Bone marrow (tissue), 2 donors: Measurements from ENCODE around the gene GALNT10.

Experiments used
- DNase-seq, 2 donors: peaks; one replicate each; lab custom pipeline; 2025; lab: John Stamatoyannopoulos, UW

GALNT10 gene

GRCh38 chr5:154202379-154203260 is 12.1 kb downstream of the GALNT10 start:
- DNase-seq = peak in 1 of 2 donors; percentile 3

GRCh38 chr5:154203798-154204578 is 13.5 kb downstream of the GALNT10 start:
- no peak for DNase-seq

- DNase-seq = no peak
Observed at GRCh38 chr5:154205441-154206117, 15.0 kb downstream of the GALNT10 start.

- DNase-seq = no peak
Observed at GRCh38 chr5:154206311-154206710, 15.8 kb downstream of the GALNT10 start.

GRCh38 chr5:154207204-154207603 is 16.7 kb downstream of the GALNT10 start:
- DNase-seq = no peak

GRCh38 chr5:154209591-154210081 is 19.1 kb downstream of the GALNT10 start:
- no peak for DNase-seq

- no peak for DNase-seq
Observed at GRCh38 chr5:154210163-154210562, 19.6 kb downstream of the GALNT10 start.

GRCh38 chr5:154211641-154212390 is 21.3 kb downstream of the GALNT10 start:
- no peak for DNase-seq

- no peak for DNase-seq
Observed at GRCh38 chr5:154213592-154213991, 23.1 kb downstream of the GALNT10 start.

GRCh38 chr5:154214371-154215106 is 24.0 kb downstream of the GALNT10 start:
- no peak for DNase-seq

- DNase-seq = no peak
Observed at GRCh38 chr5:154215571-154216325, 25.2 kb downstream of the GALNT10 start.

- no peak for DNase-seq
Observed at GRCh38 chr5:154217462-154217861, 26.9 kb downstream of the GALNT10 start.

GRCh38 chr5:154218786-154219185 is 28.3 kb downstream of the GALNT10 start:
- DNase-seq = no peak

GRCh38 chr5:154220625-154221024 is 30.1 kb downstream of the GALNT10 start:
- no peak for DNase-seq

- peak in 1 of 2 donors; percentile 66 for DNase-seq
Observed at GRCh38 chr5:154221371-154221896, 30.9 kb downstream of the GALNT10 start.

GRCh38 chr5:154222414-154222813 is 31.9 kb downstream of the GALNT10 start:
- no peak for DNase-seq

- DNase-seq = no peak
Observed at GRCh38 chr5:154223320-154223719, 32.8 kb downstream of the GALNT10 start.

- no peak for DNase-seq
Observed at GRCh38 chr5:154227090-154227489, 36.6 kb downstream of the GALNT10 start.

GRCh38 chr5:154228696-154229095 is 38.2 kb downstream of the GALNT10 start:
- DNase-seq = no peak

GRCh38 chr5:154230526-154230925 is 40.0 kb downstream of the GALNT10 start:
- no peak for DNase-seq
